ENCODE measurements around the gene VWA2.

DNA sequence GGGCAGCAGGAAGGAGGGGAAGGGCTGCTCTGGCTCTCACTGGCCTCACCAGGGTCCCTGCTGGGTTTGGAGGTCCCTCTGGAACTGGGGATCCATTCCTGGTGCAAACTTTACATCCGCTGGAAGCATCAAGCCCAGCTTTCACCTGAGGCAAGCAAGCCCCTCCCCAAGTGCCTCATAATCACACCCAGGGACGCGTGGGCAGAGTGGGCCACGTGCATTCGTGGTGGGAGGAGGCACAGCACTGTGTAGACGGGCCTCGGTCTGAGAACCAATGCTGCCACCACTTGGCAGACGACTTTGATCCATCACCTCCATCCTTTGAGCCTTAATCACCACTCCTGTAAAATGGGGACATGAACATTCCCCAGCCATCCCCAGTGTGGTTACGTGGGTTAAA lies 74.1 kb downstream of the VWA2 start:
- TF ChIP-seq, protein P1, sequence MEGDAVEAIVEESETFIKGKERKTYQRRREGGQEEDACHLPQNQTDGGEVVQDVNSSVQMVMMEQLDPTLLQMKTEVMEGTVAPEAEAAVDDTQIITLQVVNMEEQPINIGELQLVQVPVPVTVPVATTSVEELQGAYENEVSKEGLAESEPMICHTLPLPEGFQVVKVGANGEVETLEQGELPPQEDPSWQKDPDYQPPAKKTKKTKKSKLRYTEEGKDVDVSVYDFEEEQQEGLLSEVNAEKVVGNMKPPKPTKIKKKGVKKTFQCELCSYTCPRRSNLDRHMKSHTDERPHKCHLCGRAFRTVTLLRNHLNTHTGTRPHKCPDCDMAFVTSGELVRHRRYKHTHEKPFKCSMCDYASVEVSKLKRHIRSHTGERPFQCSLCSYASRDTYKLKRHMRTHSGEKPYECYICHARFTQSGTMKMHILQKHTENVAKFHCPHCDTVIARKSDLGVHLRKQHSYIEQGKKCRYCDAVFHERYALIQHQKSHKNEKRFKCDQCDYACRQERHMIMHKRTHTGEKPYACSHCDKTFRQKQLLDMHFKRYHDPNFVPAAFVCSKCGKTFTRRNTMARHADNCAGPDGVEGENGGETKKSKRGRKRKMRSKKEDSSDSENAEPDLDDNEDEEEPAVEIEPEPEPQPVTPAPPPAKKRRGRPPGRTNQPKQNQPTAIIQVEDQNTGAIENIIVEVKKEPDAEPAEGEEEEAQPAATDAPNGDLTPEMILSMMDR (conservative IDR thresholded peaks at IDR 0.05; ENCODE audit: low read depth, low read length), result no peak
- no peak for TF ChIP-seq POLR2A (IDR thresholded peaks at IDR 0.05; ENCODE audit: low read depth, low read length)
- no peak for TF ChIP-seq MAZ (IDR thresholded peaks at IDR 0.05; ENCODE audit: borderline replicate concordance, low read depth, low read length)
- TF ChIP-seq BHLHE40 (IDR thresholded peaks at IDR 0.05; ENCODE audit: low read depth, low read length), result no peak
